VCaP (cell line): ENCODE measurements around the gene IL36RN.
A peak's percentile ranks its signal among the peaks of the same experiment; 100 is the strongest.

Source experiments
- H3K27ac ChIP-seq: fragments of 450-650 bp; 2 replicates; pipeline ENCODE4 v1.5.1; 2017
- TF ChIP-seq, protein P1 (sequence below): fragments of 450-650 bp; conservative IDR thresholded peaks from 2 replicates; pipeline ENCODE4 v1.5.1; 2017; ENCODE audit warnings: mild to moderate bottlenecking, moderate library complexity

The IL36RN gene

DNA sequence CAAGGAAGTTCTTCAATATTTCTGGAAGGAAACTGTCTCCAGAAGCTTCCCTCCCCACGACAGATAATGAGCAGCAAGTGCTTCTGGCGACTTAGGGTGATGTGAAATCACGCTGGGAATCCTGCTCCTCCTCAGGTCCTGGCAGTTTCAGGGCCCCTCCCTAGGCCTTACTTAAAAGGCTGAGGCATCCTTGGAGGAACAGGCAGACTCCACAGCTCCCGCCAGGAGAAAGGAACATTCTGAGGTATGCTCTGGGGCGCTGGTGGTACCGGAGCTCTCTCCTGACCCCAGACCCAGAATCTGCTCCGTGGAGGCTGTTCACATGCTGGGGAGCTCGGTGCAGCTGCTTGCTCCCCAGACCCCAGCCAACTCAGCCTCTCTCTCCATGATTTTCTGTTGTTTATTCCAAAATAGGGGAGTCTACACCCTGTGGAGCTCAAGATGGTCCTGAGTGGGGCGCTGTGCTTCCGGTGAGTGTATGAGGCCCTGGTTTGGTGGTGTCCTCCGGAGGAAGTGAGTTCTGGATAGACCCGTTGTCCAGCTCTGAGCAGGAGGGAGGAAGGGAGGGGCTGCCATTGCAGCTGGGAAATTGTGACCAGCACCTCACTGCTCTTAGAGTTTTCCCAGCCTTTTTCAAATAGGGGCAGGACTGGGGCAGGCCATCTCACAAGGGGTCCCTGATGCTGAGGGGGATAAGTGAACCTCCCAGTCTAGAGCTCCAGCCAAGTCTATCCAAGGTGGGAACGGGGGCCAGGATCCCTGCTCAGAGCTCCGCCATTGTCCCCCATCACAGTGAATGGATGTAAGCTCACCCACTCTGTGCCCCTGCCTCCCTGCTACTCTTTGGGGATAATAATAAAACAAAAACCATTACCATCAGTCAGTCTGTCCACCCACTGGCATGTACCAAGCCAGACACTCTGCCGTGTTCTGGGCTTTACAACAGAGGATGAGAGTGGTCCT is at the start of gene IL36RN:
TSS of gene IL36RN (plus strand) at position 201 of the 963 bp plus-strand sequence. CDS start at position 442, 241 bp downstream.
- H3K27ac ChIP-seq = peak within 1 kb of the TSS; percentile 41
- TF ChIP-seq, protein P1, sequence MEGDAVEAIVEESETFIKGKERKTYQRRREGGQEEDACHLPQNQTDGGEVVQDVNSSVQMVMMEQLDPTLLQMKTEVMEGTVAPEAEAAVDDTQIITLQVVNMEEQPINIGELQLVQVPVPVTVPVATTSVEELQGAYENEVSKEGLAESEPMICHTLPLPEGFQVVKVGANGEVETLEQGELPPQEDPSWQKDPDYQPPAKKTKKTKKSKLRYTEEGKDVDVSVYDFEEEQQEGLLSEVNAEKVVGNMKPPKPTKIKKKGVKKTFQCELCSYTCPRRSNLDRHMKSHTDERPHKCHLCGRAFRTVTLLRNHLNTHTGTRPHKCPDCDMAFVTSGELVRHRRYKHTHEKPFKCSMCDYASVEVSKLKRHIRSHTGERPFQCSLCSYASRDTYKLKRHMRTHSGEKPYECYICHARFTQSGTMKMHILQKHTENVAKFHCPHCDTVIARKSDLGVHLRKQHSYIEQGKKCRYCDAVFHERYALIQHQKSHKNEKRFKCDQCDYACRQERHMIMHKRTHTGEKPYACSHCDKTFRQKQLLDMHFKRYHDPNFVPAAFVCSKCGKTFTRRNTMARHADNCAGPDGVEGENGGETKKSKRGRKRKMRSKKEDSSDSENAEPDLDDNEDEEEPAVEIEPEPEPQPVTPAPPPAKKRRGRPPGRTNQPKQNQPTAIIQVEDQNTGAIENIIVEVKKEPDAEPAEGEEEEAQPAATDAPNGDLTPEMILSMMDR = no peak

DNA sequence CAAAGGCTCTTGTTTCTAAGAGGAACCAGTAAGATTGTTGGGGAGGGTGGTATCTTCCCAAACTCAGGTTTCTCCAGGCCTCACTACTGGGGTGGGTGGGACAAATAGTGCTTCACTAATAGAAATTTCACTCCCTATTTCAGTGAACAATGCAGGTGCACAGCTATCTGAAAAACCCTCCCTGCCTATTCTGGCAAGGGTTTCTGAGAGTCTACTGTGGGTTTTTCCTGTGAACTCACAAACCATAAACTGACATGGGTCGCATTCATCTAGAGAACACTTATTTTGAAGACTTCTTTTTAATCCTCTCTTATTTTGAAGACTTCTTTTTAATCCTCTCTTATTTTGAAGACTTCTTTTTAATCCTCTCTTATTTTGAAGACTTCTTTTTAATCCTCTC is 49.4 kb upstream of the IL36RN start:
- TF ChIP-seq, protein P1 = no peak
- no peak overlapping the region for H3K27ac ChIP-seq

DNA sequence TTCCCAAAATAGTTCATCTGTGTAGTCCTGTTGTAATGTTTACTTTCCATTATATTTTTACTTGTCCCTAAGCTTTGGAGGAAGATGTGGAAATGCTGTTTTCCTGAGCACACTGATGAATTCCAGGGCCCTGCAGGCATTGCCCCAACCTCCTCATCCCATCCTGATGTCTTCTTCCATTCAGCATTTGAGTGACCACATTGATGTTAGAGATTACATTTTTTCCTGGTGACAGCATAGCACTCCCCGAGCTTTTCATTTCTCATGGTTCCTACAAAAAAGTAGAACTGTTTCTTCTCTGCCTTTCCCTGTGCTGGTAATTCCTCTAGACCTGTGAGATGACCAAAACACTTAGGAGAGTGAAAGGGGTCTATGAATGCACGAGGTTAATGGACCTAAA is 48.9 kb upstream of the IL36RN start:
- no peak overlapping the region for H3K27ac ChIP-seq

DNA sequence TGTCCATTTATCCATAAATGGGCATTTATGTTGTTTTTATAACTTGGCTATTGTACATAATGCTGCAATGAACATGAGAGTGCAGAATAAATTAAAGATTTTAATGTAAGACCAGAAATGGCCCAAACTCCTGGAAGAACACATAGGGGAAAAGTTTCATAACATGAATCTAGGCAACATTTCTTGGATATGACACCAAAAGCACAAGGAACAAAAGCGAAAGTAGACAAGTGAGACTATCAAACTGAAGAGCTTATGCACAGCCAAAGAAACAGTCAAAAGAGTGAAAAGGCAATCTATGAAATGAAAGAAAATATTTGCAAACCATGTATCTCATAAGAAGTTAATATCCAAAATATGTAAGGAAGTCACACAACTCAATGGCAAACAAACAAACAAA is 47.9 kb upstream of the IL36RN start:
- no peak overlapping the region for H3K27ac ChIP-seq
- TF ChIP-seq, protein P1 = no peak

More for the DNA sequence above, 48.9 kb upstream of the IL36RN start:
- TF ChIP-seq, protein P1 = no peak

DNA sequence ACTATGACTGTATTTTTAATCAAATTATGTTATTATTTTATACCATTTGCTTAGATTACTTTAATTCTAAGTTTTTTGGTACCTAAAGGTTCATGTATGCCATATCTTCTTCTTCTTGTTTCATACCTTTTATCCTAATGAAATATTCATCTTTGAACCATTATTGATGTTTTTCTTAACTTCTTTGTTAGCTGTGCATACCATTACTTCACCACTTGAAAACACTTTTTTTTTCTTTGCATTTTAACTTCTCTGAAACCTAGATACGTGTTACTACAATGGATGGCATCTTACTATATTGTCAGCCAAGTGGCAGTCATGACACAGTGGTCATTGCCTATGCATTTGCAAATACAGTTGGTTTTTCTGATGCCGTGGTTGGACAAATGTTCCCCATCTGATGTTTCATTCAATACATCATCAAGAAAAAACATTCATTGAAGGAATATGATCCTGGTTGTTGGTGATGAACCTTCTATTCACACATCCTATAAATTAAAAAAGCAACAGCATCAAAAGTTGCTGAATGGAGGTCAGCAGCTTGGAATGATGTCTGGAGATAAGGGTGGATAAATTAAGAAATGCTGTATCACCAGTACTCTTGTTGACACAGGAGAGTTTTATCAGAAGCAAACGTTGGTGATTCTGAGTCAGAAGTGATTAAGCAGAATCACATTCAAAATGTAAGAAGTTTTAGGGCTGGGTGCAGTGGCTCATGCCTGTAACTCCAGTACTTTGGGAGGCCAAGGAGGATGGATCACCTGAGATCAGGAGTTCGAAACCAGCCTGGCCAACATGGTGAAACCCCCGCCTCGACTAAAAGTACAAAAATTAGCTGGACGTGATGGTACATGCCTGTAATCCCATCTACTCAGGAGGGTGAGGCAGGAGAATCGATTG is 46.3 kb upstream of the IL36RN start:
- TF ChIP-seq, protein P1 = no peak
- H3K27ac ChIP-seq = no peak overlapping the region

DNA sequence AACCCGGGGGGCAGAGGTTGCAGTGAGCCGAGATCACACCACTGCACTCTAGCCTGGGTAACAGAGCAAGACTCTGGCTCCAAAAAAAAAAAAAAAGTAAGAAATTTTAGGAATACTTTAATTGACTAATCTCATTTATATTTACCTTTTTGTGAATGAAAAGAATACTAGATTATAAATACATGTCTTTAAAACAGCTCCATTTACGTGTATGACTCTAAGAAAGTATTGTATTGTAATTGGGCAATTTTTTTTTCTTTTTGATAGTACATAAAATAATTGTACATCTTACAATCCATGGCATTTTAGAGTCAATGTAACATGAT is 45.7 kb upstream of the IL36RN start:
- no peak overlapping the region for H3K27ac ChIP-seq
- TF ChIP-seq, protein P1 = no peak

DNA sequence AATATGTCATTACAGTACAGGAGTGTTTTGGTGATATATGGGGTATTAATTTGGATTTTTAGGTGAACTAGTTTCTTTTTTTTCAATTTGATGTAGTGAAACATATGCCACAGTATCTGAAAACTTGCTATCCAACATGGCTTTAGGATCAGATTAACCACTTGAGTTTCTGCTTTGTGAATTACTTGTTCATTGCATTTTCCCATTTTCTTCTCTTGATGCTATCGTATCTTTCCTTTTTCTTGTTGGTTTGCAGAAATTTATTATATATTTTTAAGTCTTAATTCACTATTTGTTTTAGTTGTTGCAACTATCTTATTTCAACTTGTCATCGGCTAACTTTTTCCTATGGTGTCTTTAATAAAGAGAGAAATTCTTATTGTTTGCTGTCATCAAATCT is 44.9 kb upstream of the IL36RN start:
- TF ChIP-seq, protein P1 = no peak
- no peak overlapping the region for H3K27ac ChIP-seq
